RWPE1 (cell line): ENCODE results near the gene ELN.
A peak's percentile ranks its signal among the peaks of the same experiment; 100 is the strongest.

Source experiments
- CTCF ChIA-PET: fragments of 350-600 bp; sonication (Branson Sonifier 250); formaldehyde crosslinking; extraction: SDS; loops from one replicate; lab custom pipeline; 2021; lab: Yijun Ruan, JAX
- POLR2A ChIA-PET: fragments of 400-600 bp; formaldehyde crosslinking; extraction: SDS; loops from one replicate; lab custom pipeline; 2020; ENCODE audit warnings: antibody characterized with exemption; ENCODE audit not compliant: low non-redundant PET; lab: Yijun Ruan, JAX
- DNase-seq: peaks from one replicate; pipeline ENCODE4 v3.0.0; 2012; ENCODE audit warnings: low spot score
- H3K27ac ChIP-seq: fragments of 450-650 bp; 2 replicates; pipeline ENCODE4 v1.5.1; 2017
- TF ChIP-seq, protein P1 (sequence below): fragments of 450-650 bp; conservative IDR thresholded peaks from 2 replicates; pipeline ENCODE4 v1.5.1; 2017; ENCODE audit warnings: low read depth, mild to moderate bottlenecking

ELN gene

DNA sequence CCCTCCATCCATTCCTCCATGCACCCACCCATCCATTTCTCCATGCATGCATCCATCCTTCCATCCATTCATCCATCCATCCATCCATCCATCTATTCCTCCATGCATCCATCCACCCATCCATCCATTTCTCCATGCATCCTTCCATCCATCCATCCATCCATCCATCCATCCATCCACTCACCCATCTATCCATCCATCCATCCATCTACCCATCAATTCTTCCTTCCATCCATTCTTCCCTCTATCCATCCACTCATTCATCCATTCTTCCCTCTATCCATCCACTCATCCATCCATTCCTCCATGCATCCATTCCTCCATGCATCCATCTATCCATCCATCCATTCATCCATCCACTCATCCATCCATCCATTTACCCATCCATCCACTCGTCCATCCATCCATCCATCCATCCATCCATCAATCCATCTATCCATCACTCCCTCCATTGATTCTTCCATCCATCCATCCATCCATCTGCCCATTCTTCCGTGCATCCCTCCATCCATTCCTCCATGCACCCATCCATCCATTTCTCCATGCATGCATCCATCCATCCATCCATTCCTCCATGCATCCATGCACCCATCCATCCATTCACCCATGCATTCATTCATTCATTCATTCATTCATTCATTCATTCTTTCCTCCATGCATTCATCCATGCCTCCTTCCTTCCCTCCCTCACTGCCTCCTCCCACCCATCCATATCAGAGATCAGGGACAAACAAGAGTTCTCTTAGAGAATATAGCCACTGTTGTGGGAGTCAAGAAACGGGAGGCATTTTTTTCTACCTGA, 22.2 kb downstream of the ELN start:
- no peak for DNase-seq
- TF ChIP-seq, protein P1, sequence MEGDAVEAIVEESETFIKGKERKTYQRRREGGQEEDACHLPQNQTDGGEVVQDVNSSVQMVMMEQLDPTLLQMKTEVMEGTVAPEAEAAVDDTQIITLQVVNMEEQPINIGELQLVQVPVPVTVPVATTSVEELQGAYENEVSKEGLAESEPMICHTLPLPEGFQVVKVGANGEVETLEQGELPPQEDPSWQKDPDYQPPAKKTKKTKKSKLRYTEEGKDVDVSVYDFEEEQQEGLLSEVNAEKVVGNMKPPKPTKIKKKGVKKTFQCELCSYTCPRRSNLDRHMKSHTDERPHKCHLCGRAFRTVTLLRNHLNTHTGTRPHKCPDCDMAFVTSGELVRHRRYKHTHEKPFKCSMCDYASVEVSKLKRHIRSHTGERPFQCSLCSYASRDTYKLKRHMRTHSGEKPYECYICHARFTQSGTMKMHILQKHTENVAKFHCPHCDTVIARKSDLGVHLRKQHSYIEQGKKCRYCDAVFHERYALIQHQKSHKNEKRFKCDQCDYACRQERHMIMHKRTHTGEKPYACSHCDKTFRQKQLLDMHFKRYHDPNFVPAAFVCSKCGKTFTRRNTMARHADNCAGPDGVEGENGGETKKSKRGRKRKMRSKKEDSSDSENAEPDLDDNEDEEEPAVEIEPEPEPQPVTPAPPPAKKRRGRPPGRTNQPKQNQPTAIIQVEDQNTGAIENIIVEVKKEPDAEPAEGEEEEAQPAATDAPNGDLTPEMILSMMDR, result no peak
- POLR2A ChIA-PET, result no interaction called here
- CTCF ChIA-PET, result no interaction called here
- no peak overlapping the region for H3K27ac ChIP-seq

DNA sequence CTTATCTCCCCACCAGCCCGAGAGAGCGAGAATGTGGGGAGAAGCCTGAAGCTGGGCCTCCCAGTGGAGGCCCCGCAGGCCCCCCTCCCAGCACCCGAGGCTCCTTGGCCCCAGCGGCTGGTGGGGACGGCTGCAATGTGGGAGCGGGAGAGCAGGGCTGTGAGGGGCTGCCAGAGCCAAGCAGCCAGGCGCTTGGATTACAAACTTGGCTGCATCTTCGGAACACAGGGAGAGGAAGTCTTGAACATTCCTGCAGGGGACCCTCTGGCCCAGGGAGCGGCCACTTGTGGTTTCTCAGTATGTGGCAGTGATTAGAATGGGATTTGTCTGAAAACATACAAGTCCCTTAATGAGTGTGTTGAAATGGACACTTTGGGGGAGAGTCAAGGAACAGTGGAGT, 23.2 kb downstream of the ELN start:
- TF ChIP-seq, protein P1, result no peak
- no peak for DNase-seq
- ChIA-PET POLR2A (no interaction called here), CTCF (interaction anchor here (1.0 to 1.5 kb wide), 2 partner anchors 132 to 151 kb away, joined by 3 to 8 read pairs; no protein-coding TSS in a partner anchor)
- peak overlapping the region; percentile 4; the same call in 1 of the 2 replicates for H3K27ac ChIP-seq

DNA sequence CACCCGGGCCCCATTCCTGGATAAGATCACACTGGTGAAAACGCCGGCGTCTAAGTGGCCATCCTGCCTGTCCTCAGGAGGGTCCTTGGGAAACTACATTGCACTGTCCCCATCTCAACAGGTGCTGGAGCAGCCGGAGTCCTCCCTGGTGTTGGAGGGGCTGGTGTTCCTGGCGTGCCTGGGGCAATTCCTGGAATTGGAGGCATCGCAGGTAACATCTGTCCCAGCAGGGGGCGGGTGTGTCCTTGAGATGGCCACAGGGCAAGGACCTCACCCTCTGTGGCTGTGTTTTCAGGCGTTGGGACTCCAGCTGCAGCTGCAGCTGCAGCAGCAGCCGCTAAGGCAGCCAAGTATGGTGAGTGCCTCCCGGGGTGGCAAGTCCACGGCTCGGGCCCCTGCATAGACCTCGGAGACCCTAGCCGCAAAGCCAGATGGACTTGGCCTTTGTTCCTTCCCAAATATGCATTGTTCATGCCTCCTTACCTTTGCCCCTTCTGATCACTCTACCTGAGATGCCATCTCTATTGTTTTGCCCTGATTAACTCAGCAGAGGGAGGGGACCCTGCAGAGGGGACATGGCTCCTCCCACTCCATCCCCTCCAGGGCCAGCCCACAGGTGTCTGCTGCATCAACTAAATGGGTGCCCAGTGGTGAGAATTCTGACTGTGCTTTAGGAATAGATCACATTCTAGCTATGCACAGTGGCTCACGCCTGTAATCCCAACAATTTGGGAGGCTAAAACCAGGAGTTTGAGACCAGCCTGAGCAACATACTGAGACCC, 23.8 kb downstream of the ELN start:
- POLR2A ChIA-PET, result no interaction called here

DNA sequence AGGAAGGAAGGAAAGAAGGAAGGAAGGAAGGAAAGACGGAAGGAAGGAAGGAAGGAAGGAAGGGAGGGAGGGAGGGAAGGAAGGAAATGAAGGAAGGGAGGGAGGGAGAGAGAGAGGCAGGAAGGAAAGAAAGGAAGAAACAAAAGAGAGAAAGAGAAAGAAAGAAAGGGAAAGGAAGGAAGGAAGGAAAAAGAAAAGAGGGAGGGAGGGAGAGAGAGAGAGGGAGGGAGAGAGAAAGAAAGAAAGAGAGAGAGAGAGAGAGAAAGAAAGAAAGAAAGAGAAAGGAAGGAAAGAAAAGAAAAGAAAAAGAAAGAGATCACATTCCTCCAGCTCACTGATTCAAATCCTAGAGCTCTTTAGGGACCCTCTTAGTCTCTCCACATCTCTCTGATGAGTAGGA, 24.7 kb downstream of the ELN start:
- H3K27ac ChIP-seq, result no peak overlapping the region
- ChIA-PET CTCF (interaction anchor here (1.1 to 1.5 kb wide), 2 partner anchors 131 to 154 kb away, joined by 3 to 4 read pairs; no protein-coding TSS in a partner anchor), POLR2A (no interaction called here)
- no peak for DNase-seq
- TF ChIP-seq, protein P1, result no peak

More for the DNA sequence above, 23.8 kb downstream of the ELN start:
- CTCF ChIA-PET, result interaction anchor here (0.6 to 1.5 kb wide), 4 partner anchors 132 to 349 kb away, joined by 3 to 8 read pairs (median 5); no protein-coding TSS in a partner anchor
- DNase-seq, result peak; percentile 48
- H3K27ac ChIP-seq, result peak overlapping the region; percentile 4; the same call in 1 of the 2 replicates
- TF ChIP-seq, protein P1, result no peak; the same call in 1 of the 2 replicates

DNA sequence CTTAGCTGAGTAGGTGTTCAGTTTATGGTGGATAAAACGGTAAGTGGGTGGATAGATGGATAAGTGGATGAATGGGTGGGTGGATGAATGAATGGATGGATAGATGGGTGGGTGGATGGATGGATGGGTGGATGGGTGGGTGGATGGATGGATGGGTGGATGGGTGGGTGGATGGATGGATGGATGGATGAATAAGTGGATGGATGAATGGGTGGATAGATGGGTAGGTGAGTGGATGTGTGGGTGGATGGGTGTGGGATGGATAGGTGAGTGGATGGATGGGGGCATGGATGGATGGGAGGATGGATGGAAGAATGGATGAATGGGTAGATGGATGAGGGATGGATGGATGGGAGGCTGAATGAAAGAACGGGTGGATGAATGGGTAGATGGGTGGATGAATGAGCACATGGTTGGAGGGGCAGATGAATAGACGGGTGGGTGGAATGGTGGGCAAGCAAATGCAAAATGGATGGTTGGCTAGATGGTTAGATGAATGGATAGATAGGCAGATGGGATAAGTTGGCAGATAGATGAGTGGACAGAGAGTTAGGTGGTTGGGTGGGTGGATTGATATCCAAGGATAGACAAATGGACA, 25.7 kb downstream of the ELN start:
- POLR2A ChIA-PET, result interaction anchor here (0.7 kb wide), 1 partner anchor 936 kb away, joined by 5 read pairs; no protein-coding TSS in a partner anchor
- no peak overlapping the region for H3K27ac ChIP-seq
- TF ChIP-seq, protein P1, result no peak
- no peak for DNase-seq
- CTCF ChIA-PET, result no interaction called here
